ENCODE results near the gene C10orf143. TPM values are rescaled to one million over a fixed set of nuclear protein-coding genes. Genes with fewer than 3 reads are reported as not detected.
A peak's percentile ranks its signal among the peaks of the same experiment; 100 is the strongest.

C10orf143 gene
- total RNA-seq, 4 donors from 2014 or later: 5.0 to 8.5 (median 6.2) TPM

- intact Hi-C loops (cut with DNase I): no loop called here
- TF ChIP-seq POLR2A (IDR thresholded peaks at IDR 0.05) (no peak), CTCF (IDR thresholded peaks at IDR 0.05) (no peak)
- Histone ChIP-seq H3K27ac (no peak overlapping the region), H3K36me3 (peaks cover 0 to 2% of the 10 kb centered on the region in 2 donors), H3K9me3 (no peaks in the 10 kb centered on the region), H3K4me3 (replicated peaks in 1 of 3) (no peak overlapping the region), H3K4me1 (peaks cover 15 to 21% of the 10 kb centered on the region in 2 donors), H3K27me3 (no peaks in the 10 kb centered on the region)
- 94 to 95% methylated on average over 4 of the region's 4 CpGs for WGBS, 2 donors
- DNase-seq: no peak
These were observed 30.4 kb upstream of the C10orf143 start for GRCh38 chr10:130141038-130141437.

- H3K27ac ChIP-seq: no peak overlapping the region
- no peak overlapping the region for H3K4me3 ChIP-seq (replicated peaks in 1 of 3)
- 97 to 99% methylated on average over 1 of the region's 1 CpG for WGBS, 2 donors
- no peaks in the 10 kb centered on the region for H3K9me3 ChIP-seq
- peaks cover 17 to 26% of the 10 kb centered on the region in 2 donors for H3K4me1 ChIP-seq
- DNase-seq: no peak
- H3K36me3 ChIP-seq: no peaks in the 10 kb centered on the region
- intact Hi-C loops (cut with DNase I): no loop called here
- no peak for TF ChIP-seq CTCF (IDR thresholded peaks at IDR 0.05)
- no peak for TF ChIP-seq POLR2A (IDR thresholded peaks at IDR 0.05)
- no peaks in the 10 kb centered on the region for H3K27me3 ChIP-seq
These were observed 29.8 kb upstream of the C10orf143 start for GRCh38 chr10:130140425-130140824.

GRCh38 chr10:130138479-130138866 is 27.8 kb upstream of the C10orf143 start:
- H3K36me3 ChIP-seq: no peaks in the 10 kb centered on the region
- H3K4me1 ChIP-seq: peaks cover 17 to 27% of the 10 kb centered on the region in 2 donors
- H3K27ac ChIP-seq: peak overlapping the region in 2 of 3 donors; percentile 11 to 22
- intact Hi-C loops (cut with DNase I): no loop called here
- H3K4me3 ChIP-seq (replicated peaks in 1 of 3): no peak overlapping the region
- peak; percentile 43 to 45 for DNase-seq
- 49 to 58% methylated on average over 3 of the region's 3 CpGs for WGBS, 2 donors
- TF ChIP-seq POLR2A (IDR thresholded peaks at IDR 0.05): no peak
- no peak for TF ChIP-seq CTCF (IDR thresholded peaks at IDR 0.05)
- H3K27me3 ChIP-seq: no peaks in the 10 kb centered on the region
- no peaks in the 10 kb centered on the region for H3K9me3 ChIP-seq

GRCh38 chr10:130137659-130138478 is 27.2 kb upstream of the C10orf143 start:
- intact Hi-C loops (cut with DNase I): no loop called here
- no peak for DNase-seq
- WGBS, 2 donors: 89 to 92% methylated on average over 28 of the region's 28 CpGs
- Histone ChIP-seq H3K36me3 (no peaks in the 10 kb centered on the region), H3K4me3 (replicated peaks in 1 of 3) (peak overlapping the region in 1 of 3 donors; percentile 98), H3K27ac (peak overlapping the region in 2 of 3 donors; percentile 11 to 22), H3K4me1 (peaks cover 17 to 27% of the 10 kb centered on the region in 2 donors), H3K27me3 (no peaks in the 10 kb centered on the region), H3K9me3 (no peaks in the 10 kb centered on the region)
- TF ChIP-seq CTCF (IDR thresholded peaks at IDR 0.05) (no peak), POLR2A (IDR thresholded peaks at IDR 0.05) (no peak)

GRCh38 chr10:130137090-130137448 is 26.4 kb upstream of the C10orf143 start:
- H3K9me3 ChIP-seq: no peaks in the 10 kb centered on the region
- H3K4me3 ChIP-seq (replicated peaks in 1 of 3): peak overlapping the region; percentile 63 to 98 (median 83)
- no peak for DNase-seq
- 3% methylated on average over 10 of the region's 10 CpGs for WGBS, 2 donors
- no peaks in the 10 kb centered on the region for H3K27me3 ChIP-seq
- no peaks in the 10 kb centered on the region for H3K36me3 ChIP-seq
- TF ChIP-seq CTCF (IDR thresholded peaks at IDR 0.05) (no peak), POLR2A (IDR thresholded peaks at IDR 0.05) (no peak)
- intact Hi-C loops (cut with DNase I): no loop called here
- peaks cover 17 to 27% of the 10 kb centered on the region in 2 donors for H3K4me1 ChIP-seq
- H3K27ac ChIP-seq: peak overlapping the region in 2 of 3 donors; percentile 75 to 80
